Brain microvascular endothelial cell (primary cell): Measurements from ENCODE around the gene AHNAK2.

Experiments
- DNase-seq: peaks from one replicate; pipeline ENCODE4 v3.0.0-alpha.2; 2020
- H3K27ac ChIP-seq: fragments of 250-450 bp; sonication (Bioruptor Pico); 2 replicates; pipeline ENCODE4 v1.5.1; 2020; ENCODE audit warnings: mild to moderate bottlenecking, moderate library complexity
- H3K27me3 ChIP-seq: fragments of 250-450 bp; sonication (Bioruptor Pico); replicated peaks from 2 replicates; pipeline ENCODE4 v1.5.1; 2020; ENCODE audit warnings: mild to moderate bottlenecking
- H3K36me3 ChIP-seq: fragments of 250-450 bp; sonication (Bioruptor Pico); replicated peaks from 2 replicates; pipeline ENCODE4 v1.5.1; 2020; ENCODE audit warnings: mild to moderate bottlenecking
- H3K4me3 ChIP-seq: 2 replicates; pipeline ENCODE4 v1.5.1; 2011; ENCODE audit warnings: low read depth, mild to moderate bottlenecking, control low read depth, low read length, moderate library complexity
- CTCF ChIP-seq: IDR thresholded peaks from 2 replicates; pipeline ENCODE4 v1.5.1; 2011; ENCODE audit warnings: low read depth, mild to moderate bottlenecking, moderate library complexity, low read length, control low read depth, inconsistent platforms; ENCODE audit errors: missing control alignments
- in situ Hi-C: cut with HindIII; loops from 2 replicates; pipeline ENCODE4 v1.10.0; 2017; ENCODE audit warnings: low sequenced_read_pairs, low pct_ligation_motif_present

Gene AHNAK2

DNA sequence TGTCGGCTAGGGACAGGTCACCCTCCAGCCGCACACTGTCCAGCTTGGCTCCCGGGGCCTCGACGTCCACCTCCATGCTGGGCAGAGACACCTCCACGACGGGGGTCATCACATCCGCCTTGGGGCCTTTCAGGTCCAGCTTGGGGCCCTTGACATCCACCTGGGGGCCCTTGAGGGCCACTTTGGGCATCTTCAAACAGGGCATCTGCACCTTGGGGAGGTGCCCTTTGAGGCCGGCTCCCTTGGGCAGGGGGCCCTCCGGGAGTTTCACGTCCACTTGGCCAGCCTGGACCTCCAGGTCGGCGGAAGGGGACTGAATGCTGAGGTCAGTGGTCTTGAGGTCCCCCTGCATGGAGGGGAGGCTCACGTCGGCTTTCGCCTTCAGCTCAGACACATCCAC lies 35.6 kb downstream of the AHNAK2 start:
- no peak overlapping the region for H3K27ac ChIP-seq
- no peak overlapping the region for H3K4me3 ChIP-seq
- DNase-seq: no peak
- no peaks in the 10 kb centered on the region for H3K27me3 ChIP-seq
- in situ Hi-C loops: no loop called here
- TF ChIP-seq CTCF: no peak
- no peaks in the 10 kb centered on the region for H3K36me3 ChIP-seq

GRCh38 chr14:104941508-104942365 lies 36.4 kb downstream of the AHNAK2 start:
- no peak for DNase-seq

GRCh38 chr14:104940526-104941150 lies 37.5 kb downstream of the AHNAK2 start:
- no peak overlapping the region for H3K27ac ChIP-seq
- no peak for DNase-seq
- H3K36me3 ChIP-seq: no peaks in the 10 kb centered on the region
- H3K27me3 ChIP-seq: no peaks in the 10 kb centered on the region
- no peak overlapping the region for H3K4me3 ChIP-seq
- in situ Hi-C loops: no loop called here
- TF ChIP-seq CTCF: peak; percentile 56

More at GRCh38 chr14:104941508-104942365, 36.4 kb downstream of the AHNAK2 start:
- no peaks in the 10 kb centered on the region for H3K36me3 ChIP-seq
- in situ Hi-C loops: no loop called here
- TF ChIP-seq CTCF: no peak
- H3K27ac ChIP-seq: no peak overlapping the region
- no peaks in the 10 kb centered on the region for H3K27me3 ChIP-seq
- H3K4me3 ChIP-seq: no peak overlapping the region

- DNase-seq: no peak
- H3K27me3 ChIP-seq: no peaks in the 10 kb centered on the region
- TF ChIP-seq CTCF: no peak
- H3K4me3 ChIP-seq: no peak overlapping the region
- in situ Hi-C loops: no loop called here
- H3K36me3 ChIP-seq: no peaks in the 10 kb centered on the region
- H3K27ac ChIP-seq: no peak overlapping the region
Observed at GRCh38 chr14:104939666-104940410, 38.3 kb downstream of the AHNAK2 start.

DNA sequence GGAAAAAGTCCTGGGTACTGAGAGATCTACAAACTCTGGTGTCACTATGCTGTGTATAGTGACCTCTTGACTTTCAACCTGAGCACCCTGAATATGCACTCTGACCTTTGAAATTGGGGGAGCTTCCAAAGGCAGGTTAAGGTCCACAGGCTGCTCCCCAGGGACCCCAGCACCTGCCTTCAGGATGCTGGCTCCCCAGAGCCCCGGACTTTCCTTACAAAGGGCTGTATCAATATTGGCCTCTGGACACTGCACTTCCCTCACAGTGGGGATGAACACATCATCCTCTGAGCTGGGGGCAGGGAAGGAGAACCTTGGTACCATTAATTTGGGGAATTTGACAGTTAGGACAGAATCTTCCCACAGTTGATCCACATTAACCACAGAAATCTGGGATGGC lies 39.2 kb downstream of the AHNAK2 start:
- Histone ChIP-seq H3K4me3 (no peak overlapping the region), H3K27me3 (no peaks in the 10 kb centered on the region), H3K36me3 (no peaks in the 10 kb centered on the region), H3K27ac (no peak overlapping the region)
- no peak for DNase-seq
- in situ Hi-C loops: no loop called here
- TF ChIP-seq CTCF: no peak
